ENCODE data around the gene ZRANB2.

Gene ZRANB2

DNA sequence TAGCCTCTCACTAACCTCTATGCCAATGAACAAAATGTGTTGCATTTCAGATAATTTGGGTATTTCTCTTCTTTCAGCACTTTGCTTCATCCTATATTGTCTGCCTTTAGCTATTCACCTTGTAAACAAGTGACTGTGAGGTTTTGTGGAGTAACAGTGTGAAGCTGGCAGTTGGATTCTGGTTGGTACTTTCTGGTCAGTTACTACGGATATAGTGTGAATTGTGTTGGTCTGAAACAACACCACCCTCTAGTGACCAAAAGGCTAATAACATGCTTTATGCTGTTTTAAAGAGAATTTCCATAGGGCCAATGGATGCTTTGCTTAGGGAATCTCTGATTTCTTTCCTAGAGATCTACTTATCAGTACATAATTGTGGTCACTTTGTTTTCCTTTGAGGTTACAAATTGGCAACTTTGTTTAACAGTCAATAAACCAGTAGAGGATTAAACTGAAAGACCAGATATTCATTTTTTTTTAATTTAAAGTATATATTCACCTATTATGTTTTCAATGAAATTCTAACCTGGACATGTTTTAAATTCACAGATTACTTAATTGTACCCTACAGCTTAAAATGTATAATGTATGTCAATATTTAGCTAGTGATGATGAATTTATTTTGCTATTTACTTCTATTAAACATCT lies 30.8 kb downstream of the ZRANB2 start:
- no peak overlapping the region for H3K4me3 ChIP-seq (replicated peaks; ENCODE audit: low read depth, low read length)
- H3K27me3 ChIP-seq (replicated peaks; ENCODE audit: control insufficient read depth, insufficient read depth, low read length) = no peaks in the 10 kb centered on the region; the same call in none of the 2 replicates
- TF ChIP-seq, protein P1, sequence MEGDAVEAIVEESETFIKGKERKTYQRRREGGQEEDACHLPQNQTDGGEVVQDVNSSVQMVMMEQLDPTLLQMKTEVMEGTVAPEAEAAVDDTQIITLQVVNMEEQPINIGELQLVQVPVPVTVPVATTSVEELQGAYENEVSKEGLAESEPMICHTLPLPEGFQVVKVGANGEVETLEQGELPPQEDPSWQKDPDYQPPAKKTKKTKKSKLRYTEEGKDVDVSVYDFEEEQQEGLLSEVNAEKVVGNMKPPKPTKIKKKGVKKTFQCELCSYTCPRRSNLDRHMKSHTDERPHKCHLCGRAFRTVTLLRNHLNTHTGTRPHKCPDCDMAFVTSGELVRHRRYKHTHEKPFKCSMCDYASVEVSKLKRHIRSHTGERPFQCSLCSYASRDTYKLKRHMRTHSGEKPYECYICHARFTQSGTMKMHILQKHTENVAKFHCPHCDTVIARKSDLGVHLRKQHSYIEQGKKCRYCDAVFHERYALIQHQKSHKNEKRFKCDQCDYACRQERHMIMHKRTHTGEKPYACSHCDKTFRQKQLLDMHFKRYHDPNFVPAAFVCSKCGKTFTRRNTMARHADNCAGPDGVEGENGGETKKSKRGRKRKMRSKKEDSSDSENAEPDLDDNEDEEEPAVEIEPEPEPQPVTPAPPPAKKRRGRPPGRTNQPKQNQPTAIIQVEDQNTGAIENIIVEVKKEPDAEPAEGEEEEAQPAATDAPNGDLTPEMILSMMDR (IDR thresholded peaks at IDR 0.05; ENCODE audit: insufficient read depth, low read length, poor library complexity, severe bottlenecking) = peak; percentile 62
- H3K36me3 ChIP-seq (ENCODE audit: control insufficient read depth, insufficient read depth, low read length) = peaks cover 2% of the 10 kb centered on the region; the same call in 1 of the 2 replicates
- DNase-seq (ENCODE audit: extremely low read depth, insufficient read length) = no peak

DNA sequence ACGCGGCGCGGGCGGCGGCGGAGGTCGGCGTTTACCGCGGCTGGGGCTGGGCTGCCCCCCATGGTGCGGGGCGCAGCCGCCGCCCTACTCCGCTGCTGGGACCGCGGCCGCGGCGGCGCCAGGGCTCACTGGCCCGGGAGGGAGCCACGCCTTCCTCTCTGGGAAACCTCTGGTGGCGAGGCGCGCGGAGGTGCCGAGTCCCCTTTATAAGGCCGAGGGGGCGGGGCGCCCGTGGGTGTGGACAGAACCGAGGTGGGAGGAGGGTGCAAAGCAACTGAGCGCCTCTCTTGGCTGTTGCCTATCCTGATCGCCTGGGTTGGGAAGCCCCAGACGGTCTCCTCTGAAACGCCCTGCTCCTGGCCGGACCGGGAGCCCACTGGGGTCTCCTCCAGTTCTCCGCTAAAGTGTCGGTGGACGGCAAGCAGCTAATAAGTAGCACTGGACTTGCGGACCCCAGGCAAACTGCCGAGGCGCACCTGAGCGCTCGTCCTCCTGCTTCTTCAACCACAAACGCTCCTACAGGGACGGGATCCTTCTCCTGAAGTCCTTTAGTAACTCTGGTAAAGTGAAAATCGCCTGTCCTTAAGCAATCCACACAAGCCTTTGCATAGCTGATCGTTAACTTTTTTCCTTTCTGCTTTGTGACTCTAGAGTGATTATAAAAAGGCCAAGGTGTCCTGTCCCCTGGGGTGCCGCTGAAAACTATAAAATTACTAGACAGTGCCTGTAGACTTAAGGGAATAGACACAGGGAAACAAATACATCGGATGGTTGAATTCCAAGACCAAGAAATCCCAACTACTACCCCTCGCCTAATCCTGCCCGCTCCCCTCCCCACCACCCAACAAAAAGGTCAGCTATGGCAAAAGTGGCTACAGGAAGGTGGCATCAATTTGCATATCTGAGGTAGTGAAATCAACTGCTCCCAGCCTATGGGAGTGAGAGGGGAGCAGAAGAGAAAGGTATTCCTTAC lies 32.9 kb downstream of the ZRANB2 start, which contains the start of gene PTGER3:
TSS of gene PTGER3 (minus strand) at position 182 of the 973 bp plus-strand sequence. CDS start 239 bp downstream, outside the sequence.
- peak; percentile 20 for DNase-seq (ENCODE audit: extremely low read depth, insufficient read length)
- no peaks in the 10 kb centered on the region for H3K36me3 ChIP-seq (ENCODE audit: control insufficient read depth, insufficient read depth, low read length)
- no peaks in the 10 kb centered on the region; the same call in none of the 2 replicates for H3K27me3 ChIP-seq (replicated peaks; ENCODE audit: control insufficient read depth, insufficient read depth, low read length)
- TF ChIP-seq, protein P1 (IDR thresholded peaks at IDR 0.05; ENCODE audit: insufficient read depth, low read length, poor library complexity, severe bottlenecking) = no peak
- no peak within 1 kb of the TSS; the same call in 1 of the 2 replicates for H3K4me3 ChIP-seq (replicated peaks; ENCODE audit: low read depth, low read length)

DNA sequence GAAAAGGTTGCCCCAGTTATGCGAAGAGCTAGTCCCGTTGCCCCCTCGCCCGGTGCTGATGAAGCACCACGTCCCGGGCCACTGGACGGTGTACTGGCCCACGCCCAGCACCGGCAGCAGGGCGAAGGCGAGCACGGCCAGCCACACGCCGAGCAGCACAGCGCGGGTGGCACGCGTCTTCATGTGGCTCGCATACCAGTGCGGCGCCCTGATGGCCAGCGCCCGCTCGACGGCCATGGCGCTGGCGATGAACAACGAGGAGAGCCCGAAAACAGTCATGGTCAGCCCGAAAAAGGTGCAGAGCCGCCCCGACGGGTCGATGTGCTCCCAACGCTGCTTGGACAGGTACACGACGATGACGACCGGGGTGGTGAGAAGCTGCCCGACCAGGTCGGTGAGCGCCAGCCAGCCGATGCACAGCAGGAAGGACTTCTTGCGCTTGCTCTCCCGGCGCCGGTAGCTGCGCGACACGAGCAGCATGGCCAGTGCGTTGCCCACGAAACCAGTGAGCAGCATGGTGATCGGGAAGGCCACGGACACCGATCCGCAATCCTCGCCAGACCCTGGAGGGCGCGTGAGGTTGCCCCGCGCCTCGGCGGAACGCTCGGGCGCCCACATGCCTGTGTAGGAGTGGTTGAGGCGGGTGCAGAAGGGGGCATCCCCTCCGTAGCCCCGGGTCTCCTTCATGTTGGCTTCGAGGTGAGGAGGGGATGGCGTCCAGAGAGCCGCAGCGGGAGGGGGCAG lies 33.8 kb downstream of the ZRANB2 start:
- TF ChIP-seq, protein P1 (IDR thresholded peaks at IDR 0.05; ENCODE audit: insufficient read depth, low read length, poor library complexity, severe bottlenecking) = no peak
- DNase-seq (ENCODE audit: extremely low read depth, insufficient read length) = peak; percentile 14
- Histone ChIP-seq H3K4me3 (replicated peaks; ENCODE audit: low read depth, low read length) (no peak overlapping the region; the same call in 1 of the 2 replicates), H3K36me3 (ENCODE audit: control insufficient read depth, insufficient read depth, low read length) (no peaks in the 10 kb centered on the region), H3K27me3 (replicated peaks; ENCODE audit: control insufficient read depth, insufficient read depth, low read length) (no peaks in the 10 kb centered on the region; the same call in none of the 2 replicates)

DNA sequence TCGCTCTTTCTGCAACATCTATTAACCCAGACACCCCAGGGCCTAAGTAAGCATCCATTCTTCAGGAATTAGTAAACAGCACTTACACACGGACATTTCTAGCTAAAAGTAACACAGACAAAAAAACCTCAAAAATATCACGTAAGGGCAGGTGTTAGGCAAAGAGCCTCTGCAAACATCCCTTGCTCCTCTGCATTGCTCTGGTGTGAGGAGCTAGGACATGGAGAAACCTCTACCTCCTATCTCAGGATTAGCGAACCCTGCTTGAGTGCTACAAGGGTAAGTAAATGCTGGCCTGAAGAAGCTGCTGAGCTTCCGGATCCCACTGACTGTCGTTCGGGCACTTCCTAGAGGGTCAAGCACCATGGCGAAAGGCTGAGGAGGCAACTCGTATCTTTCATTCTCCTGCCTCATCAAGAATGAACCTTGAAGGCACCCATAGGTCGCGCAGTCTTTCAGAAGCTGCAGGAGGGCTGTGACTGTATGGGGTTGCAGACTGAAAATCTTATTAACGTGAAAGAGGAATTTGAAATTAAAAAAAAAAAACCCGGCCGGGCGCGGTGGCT lies 35.3 kb downstream of the ZRANB2 start:
- no peak for DNase-seq (ENCODE audit: extremely low read depth, insufficient read length)
- Histone ChIP-seq H3K27me3 (replicated peaks; ENCODE audit: control insufficient read depth, insufficient read depth, low read length) (no peaks in the 10 kb centered on the region; the same call in 1 of the 2 replicates), H3K4me3 (replicated peaks; ENCODE audit: low read depth, low read length) (no peak overlapping the region)

More for the DNA sequence above, 35.3 kb downstream of the ZRANB2 start:
- TF ChIP-seq, protein P1 (IDR thresholded peaks at IDR 0.05; ENCODE audit: insufficient read depth, low read length, poor library complexity, severe bottlenecking) = no peak
- no peaks in the 10 kb centered on the region for H3K36me3 ChIP-seq (ENCODE audit: control insufficient read depth, insufficient read depth, low read length)
